Measurements from ENCODE around the gene RALGPS1. TPM values are rescaled to one million over a fixed set of nuclear protein-coding genes. Genes with fewer than 3 reads are reported as not detected.

RALGPS1 gene
- total RNA-seq, 1 experiment from 2014 or later = 18.6 TPM

- Histone ChIP-seq H3T11ph (ENCODE audit: low read length) (no peak overlapping the region), H3K4ac (ENCODE audit: low read depth, low read length) (no peak overlapping the region), H3K18ac (ENCODE audit: insufficient read length, low read depth, low read length) (no peak overlapping the region), H4K91ac (ENCODE audit: insufficient read length, low read depth, low read length) (no peak overlapping the region), H3K79me2 (ENCODE audit: insufficient read depth, low read length) (no peaks in the 10 kb centered on the region; the same call in 1 of the 2 replicates), H3K27ac (ENCODE audit: insufficient read length, low read depth, low read length) (no peak overlapping the region), H4K8ac (replicated peaks; ENCODE audit: insufficient read length, low read depth, low read length) (no peak overlapping the region), H3K4me1 (ENCODE audit: insufficient read depth, low read length) (no peaks in the 10 kb centered on the region), H2AFZ (ENCODE audit: low read length) (no peak overlapping the region), H3K9ac (ENCODE audit: extremely low read depth, insufficient read length, low read length) (no peak overlapping the region), H3K4me2 (ENCODE audit: insufficient read depth, insufficient read length, low read length) (no peak overlapping the region), H2BK5ac (ENCODE audit: insufficient read length, low read length) (no peak overlapping the region), H3K23me2 (ENCODE audit: insufficient read length, low read depth, low read length, poor library complexity, severe bottlenecking) (no peaks in the 10 kb centered on the region), H2AK5ac (ENCODE audit: insufficient read length, low read length) (no peak overlapping the region), H3K14ac (ENCODE audit: insufficient read depth, low read length) (no peak overlapping the region; the same call in 1 of the 2 replicates), H3K79me1 (ENCODE audit: insufficient read depth, low read depth, low read length, poor library complexity, severe bottlenecking) (no peaks in the 10 kb centered on the region), H4K5ac (ENCODE audit: insufficient read length, low read depth, low read length) (no peak overlapping the region), H4K20me1 (ENCODE audit: control insufficient read depth, insufficient read depth, insufficient read length) (no peaks in the 10 kb centered on the region), H3K56ac (ENCODE audit: insufficient read length, low read depth, low read length) (no peak overlapping the region), H2BK12ac (ENCODE audit: insufficient read length, low read depth, low read length) (no peak overlapping the region), H2BK15ac (ENCODE audit: low read depth, low read length) (no peak overlapping the region), H3K27me3 (ENCODE audit: insufficient read depth, low read length) (no peaks in the 10 kb centered on the region), H3K23ac (ENCODE audit: insufficient read length, low read depth, low read length) (no peak overlapping the region), H2BK20ac (ENCODE audit: low read depth, low read length, poor library complexity, severe bottlenecking) (no peak overlapping the region), H3K9me3 (ENCODE audit: control insufficient read depth, low read depth, low read length) (no peaks in the 10 kb centered on the region), H2BK120ac (ENCODE audit: low read depth, low read length, poor library complexity, severe bottlenecking) (no peak overlapping the region)
- WGBS (ENCODE audit: extremely low coverage, insufficient read length, low lambda C conversion rate) = no CpG with 5 or more reads among the region's 5 CpGs
- H3K4me1 Mint-ChIP-seq = peaks cover 10 to 12% of the 10 kb centered on the region in 2 experiments
- no peak for DNase-seq
- H3K9me3 Mint-ChIP-seq = no peaks in the 10 kb centered on the region
- no peaks in the 10 kb centered on the region for H3K36me3 Mint-ChIP-seq (ENCODE audit: insufficient read depth in 1 of 3, low read depth in 3 of 3)
- no peaks in the 10 kb centered on the region; the same call in 1 of the 2 replicates for H3K27me3 Mint-ChIP-seq (ENCODE audit: low read depth)
- H3K4me3 Mint-ChIP-seq = no peak overlapping the region
- TF ChIP-seq CTCF (conservative IDR thresholded peaks at IDR 0.05) = no peak
- H3K27ac Mint-ChIP-seq = peak overlapping the region in 1 of 3 experiments; percentile 40; a peak in 4 of 7 replicates
These were observed 99.0 kb downstream of the RALGPS1 start for GRCh38 chr9:127013597-127013996.

Measured in H9 (cell line).